Ishikawa (cell line): ENCODE results near the gene PHC1.

ENCODE experiments used
- CEBPB ChIP-seq: IDR thresholded peaks from 2 replicates; pipeline ENCODE4 v1.6.1; 2012
- CREB1 ChIP-seq: IDR thresholded peaks from 2 replicates; pipeline ENCODE4 v1.6.1; 2012; ENCODE audit warnings: low read depth
- EGR1 ChIP-seq: IDR thresholded peaks from 2 replicates; pipeline ENCODE4 v1.6.1; 2012
- EP300 ChIP-seq: IDR thresholded peaks from 2 replicates; pipeline ENCODE4 v1.6.1; 2012; ENCODE audit warnings: borderline replicate concordance
- FOXM1 ChIP-seq: IDR thresholded peaks from 2 replicates; pipeline ENCODE4 v1.6.1; 2012; ENCODE audit warnings: low read depth, borderline replicate concordance
- MAX ChIP-seq: IDR thresholded peaks from 2 replicates; pipeline ENCODE4 v1.6.1; 2012
- NFIC ChIP-seq: IDR thresholded peaks from 2 replicates; pipeline ENCODE4 v1.6.1; 2012
- RAD21 ChIP-seq: IDR thresholded peaks from 2 replicates; pipeline ENCODE4 v1.6.1; 2012; ENCODE audit warnings: low read depth
- REST ChIP-seq: IDR thresholded peaks from 2 replicates; pipeline ENCODE4 v1.6.1; 2012; ENCODE audit warnings: low read depth, mild to moderate bottlenecking
- TAF1 ChIP-seq: IDR thresholded peaks from 2 replicates; pipeline ENCODE4 v1.6.1; 2012; ENCODE audit warnings: low read depth, mild to moderate bottlenecking
- TCF12 ChIP-seq: IDR thresholded peaks from 2 replicates; pipeline ENCODE4 v1.6.1; 2012; ENCODE audit warnings: low read depth
- TEAD4 ChIP-seq: IDR thresholded peaks from 2 replicates; pipeline ENCODE4 v1.6.1; 2012
- USF1 ChIP-seq: IDR thresholded peaks from 2 replicates; pipeline ENCODE4 v1.6.1; 2012
- YY1 ChIP-seq: IDR thresholded peaks from 2 replicates; pipeline ENCODE4 v1.6.1; 2012; ENCODE audit warnings: low read depth
- ZBTB7A ChIP-seq: IDR thresholded peaks from 2 replicates; pipeline ENCODE4 v1.6.1; 2012; ENCODE audit warnings: low read depth

Gene PHC1

GRCh38 chr12:8911606-8912268 is 2.6 kb upstream of the PHC1 start:
- TF ChIP-seq CREB1 (no peak), ZBTB7A (no peak), FOXM1 (no peak), TAF1 (no peak), EP300 (no peak), TEAD4 (no peak)

- TF ChIP-seq EP300 (no peak), EGR1 (no peak), CEBPB (no peak), TCF12 (no peak), MAX (no peak), NFIC (no peak), USF1 (no peak), FOXM1 (no peak), ZBTB7A (no peak), REST (no peak), CREB1 (no peak), YY1 (no peak), RAD21 (no peak), TEAD4 (no peak), TAF1 (no peak)
Observed at GRCh38 chr12:8912914-8913313, 1.4 kb upstream of the PHC1 start.

- TF ChIP-seq NFIC (no peak), RAD21 (no peak), TCF12 (no peak), TAF1 (no peak), TEAD4 (no peak), ZBTB7A (no peak), FOXM1 (no peak), USF1 (no peak), CREB1 (no peak), YY1 (no peak), EP300 (no peak), MAX (no peak), EGR1 (no peak)
Observed at GRCh38 chr12:8913702-8914032, 642 bp upstream of the PHC1 start.

GRCh38 chr12:8914716-8915526 is 612 bp downstream of the PHC1 start:
- TF ChIP-seq MAX: 0 out of 2 replicates have a peak, but pooled peaks have one; percentile 21
- TF ChIP-seq NFIC: no peak

- no peak for TF ChIP-seq NFIC
- TF ChIP-seq FOXM1: no peak
- TF ChIP-seq TCF12: no peak
- no peak for TF ChIP-seq TAF1
- no peak for TF ChIP-seq RAD21
- TF ChIP-seq EGR1: no peak
- no peak for TF ChIP-seq CEBPB
- no peak for TF ChIP-seq USF1
- TF ChIP-seq EP300: no peak
- no peak for TF ChIP-seq CREB1
- no peak for TF ChIP-seq MAX
- TF ChIP-seq TEAD4: no peak
- no peak for TF ChIP-seq REST
- no peak for TF ChIP-seq ZBTB7A
- no peak for TF ChIP-seq YY1
Observed at GRCh38 chr12:8916154-8916553, 1.8 kb downstream of the PHC1 start.
